GM23338 (cell line): ENCODE results near the gene ERMP1. TPM values are rescaled to one million over a fixed set of nuclear protein-coding genes. Genes with fewer than 3 reads are reported as not detected.

ENCODE experiments used
- ATAC-seq: fragments of 200-7000 bp; cut with Tn5 transposase; 3 replicates; pipeline ENCODE4 v1.9.1; 2020
- DNase-seq: peaks from one replicate; pipeline ENCODE4 v3.0.0-alpha.2; 2015; ENCODE audit warnings: low spot score
- H2AFZ ChIP-seq: fragments of 200-600 bp; sonication (generic); 2 replicates; pipeline ENCODE4 v1.8.0; 2016; ENCODE audit warnings: antibody characterized with exemption, mild to moderate bottlenecking, moderate library complexity
- H3F3A ChIP-seq: fragments of 200-600 bp; sonication (generic); replicated peaks from 2 replicates; pipeline ENCODE4 v1.8.0; 2017; ENCODE audit warnings: antibody characterized with exemption, mixed run types, low read depth
- H3K27ac ChIP-seq: fragments of 200-600 bp; sonication (generic); 2 replicates; pipeline ENCODE4 v1.6.1; 2016; ENCODE audit warnings: low read depth
- H3K27me3 ChIP-seq: fragments of 200-600 bp; sonication (generic); 2 replicates; pipeline ENCODE4 v1.8.0; 2016; ENCODE audit warnings: mild to moderate bottlenecking, mixed run types, moderate library complexity; ENCODE audit not compliant: insufficient read depth
- H3K36me3 ChIP-seq: fragments of 200-600 bp; sonication (generic); 2 replicates; pipeline ENCODE4 v1.8.0; 2016; ENCODE audit warnings: mild to moderate bottlenecking; ENCODE audit not compliant: insufficient read depth
- H3K4me1 ChIP-seq: fragments of 200-600 bp; sonication (generic); 2 replicates; pipeline ENCODE4 v1.8.0; 2016; ENCODE audit warnings: mild to moderate bottlenecking, moderate library complexity; ENCODE audit not compliant: insufficient read depth
- H3K4me2 ChIP-seq: fragments of 200-600 bp; sonication (generic); 2 replicates; pipeline ENCODE4 v1.7.1; 2017; ENCODE audit warnings: mixed run types
- H3K4me3 ChIP-seq: fragments of 200-600 bp; sonication (generic); 2 replicates; pipeline ENCODE4 v1.6.1; 2016; ENCODE audit warnings: mixed run types
- H3K79me2 ChIP-seq: fragments of 200-600 bp; sonication (generic); replicated peaks from 2 replicates; pipeline ENCODE4 v1.8.0; 2017; ENCODE audit warnings: mild to moderate bottlenecking; ENCODE audit not compliant: insufficient read depth
- H3K9me2 ChIP-seq: fragments of 200-600 bp; sonication (generic); 2 replicates; pipeline ENCODE4 v1.8.0; 2017; ENCODE audit not compliant: insufficient read depth
- H4K20me1 ChIP-seq: fragments of 200-600 bp; sonication (generic); replicated peaks from 2 replicates; pipeline ENCODE4 v1.8.0; 2017; ENCODE audit warnings: mild to moderate bottlenecking; ENCODE audit not compliant: insufficient read depth
- H3K27ac Mint-ChIP-seq: 2 replicates; pipeline ENCODE4 v1.8.0; 2020; ENCODE audit warnings: inconsistent platforms, mild to moderate bottlenecking, moderate library complexity, mixed read lengths
- H3K27me3 Mint-ChIP-seq: 3 replicates; pipeline ENCODE4 v1.8.0; 2022; ENCODE audit warnings: low read depth, mild to moderate bottlenecking, moderate library complexity, mixed read lengths, inconsistent platforms; ENCODE audit not compliant: insufficient read depth, poor library complexity
- H3K36me3 Mint-ChIP-seq: 3 replicates; pipeline ENCODE4 v1.8.0; 2021; ENCODE audit warnings: low read depth, mild to moderate bottlenecking, inconsistent platforms, moderate library complexity, mixed read lengths
- H3K4me1 Mint-ChIP-seq: 3 replicates; pipeline ENCODE4 v1.8.0; 2020; ENCODE audit warnings: mild to moderate bottlenecking, inconsistent platforms, mixed read lengths
- H3K4me3 Mint-ChIP-seq: 3 replicates; pipeline ENCODE4 v1.8.0; 2021; ENCODE audit warnings: moderate library complexity, mild to moderate bottlenecking, inconsistent platforms, mixed read lengths
- H3K9me3 Mint-ChIP-seq: 3 replicates; pipeline ENCODE4 v1.8.0; 2020; ENCODE audit warnings: moderate library complexity, mild to moderate bottlenecking, inconsistent platforms, mixed read lengths
- CREB1 ChIP-seq: fragments of 250-450 bp; sonication (Bioruptor Pico); IDR thresholded peaks from 2 replicates; pipeline ENCODE4 v1.5.0; 2020; ENCODE audit warnings: low read depth, mild to moderate bottlenecking, moderate library complexity
- EZH2phosphoT487 ChIP-seq: fragments of 200-600 bp; sonication (generic); IDR thresholded peaks from one replicate; pipeline ENCODE4 v1.8.1; 2018; ENCODE audit warnings: antibody characterized with exemption; ENCODE audit not compliant: unreplicated experiment
- JUNB ChIP-seq: IDR thresholded peaks from one replicate; pipeline ENCODE4 v1.6.1; 2016; ENCODE audit warnings: antibody characterized with exemption; ENCODE audit not compliant: unreplicated experiment
- NANOG ChIP-seq: IDR thresholded peaks from 2 replicates; pipeline ENCODE4 v1.6.1; 2016; ENCODE audit warnings: antibody characterized with exemption, borderline replicate concordance
- POLR2AphosphoS5 ChIP-seq: IDR thresholded peaks from 2 replicates; pipeline ENCODE4 v1.6.1; 2016; ENCODE audit warnings: antibody characterized with exemption, low read depth
- STAT1 ChIP-seq: IDR thresholded peaks from one replicate; pipeline ENCODE4 v1.6.1; 2016; ENCODE audit warnings: antibody characterized with exemption; ENCODE audit not compliant: unreplicated experiment
- ZNF331 ChIP-seq: fragments of 250-450 bp; sonication (Bioruptor Pico); IDR thresholded peaks from 2 replicates; pipeline ENCODE4 v1.5.0; 2020; ENCODE audit warnings: low read depth, mild to moderate bottlenecking, moderate library complexity
- polyA plus RNA-seq: library from polyadenylated mRNA; unstranded; fragments of >200 nt; fragmentation: Nextera tagmentation; extraction: Ambion mirVana; gene quantifications from 2 replicates; pipeline ENCODE4 v1.2.1, GENCODE V29; 2016
- total RNA-seq: library from RNA; depleted of rRNA; stranded (reverse); fragments of >200 nt; shearing (Covaris generic); gene quantifications from 2 replicates; pipeline ENCODE4 v1.2.3, GENCODE V29; 2014
- TF ChIP-seq, protein P1 (sequence below): IDR thresholded peaks from 2 replicates; pipeline ENCODE4 v1.6.1; 2016; ENCODE audit warnings: antibody characterized with exemption
- TF ChIP-seq, protein P2 (sequence below): fragments of 250-450 bp; sonication (Bioruptor Pico); IDR thresholded peaks from 2 replicates; pipeline ENCODE4 v1.5.0; 2020; ENCODE audit warnings: mild to moderate bottlenecking, moderate library complexity
- TF ChIP-seq, protein P3 (sequence below): IDR thresholded peaks from one replicate; pipeline ENCODE4 v1.6.1; 2018; ENCODE audit warnings: antibody characterized with exemption; ENCODE audit not compliant: unreplicated experiment

Gene ERMP1
- total and polyA plus RNA-seq, 2 experiments from 2014 or later, result 5.3 to 23.4 TPM

DNA sequence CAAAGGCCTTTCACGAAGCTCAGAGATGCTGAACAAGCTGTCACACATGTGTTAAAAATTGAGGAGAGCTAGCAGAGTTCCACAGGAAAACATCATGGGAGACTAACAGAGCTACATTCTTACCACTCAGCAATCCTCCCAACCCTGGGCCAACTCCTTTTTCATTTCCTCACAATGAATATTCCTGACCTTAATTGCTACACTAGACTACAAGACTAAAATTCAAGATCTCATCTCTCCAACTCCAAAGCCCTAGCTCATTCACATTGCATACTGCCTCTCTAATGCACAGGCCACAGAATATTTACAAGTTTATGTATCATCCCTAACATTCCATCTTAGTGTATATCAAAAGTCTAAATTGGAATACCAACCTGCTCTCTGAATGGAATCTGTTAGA lies 21.2 kb downstream of the ERMP1 start:
- TF ChIP-seq, protein P1, sequence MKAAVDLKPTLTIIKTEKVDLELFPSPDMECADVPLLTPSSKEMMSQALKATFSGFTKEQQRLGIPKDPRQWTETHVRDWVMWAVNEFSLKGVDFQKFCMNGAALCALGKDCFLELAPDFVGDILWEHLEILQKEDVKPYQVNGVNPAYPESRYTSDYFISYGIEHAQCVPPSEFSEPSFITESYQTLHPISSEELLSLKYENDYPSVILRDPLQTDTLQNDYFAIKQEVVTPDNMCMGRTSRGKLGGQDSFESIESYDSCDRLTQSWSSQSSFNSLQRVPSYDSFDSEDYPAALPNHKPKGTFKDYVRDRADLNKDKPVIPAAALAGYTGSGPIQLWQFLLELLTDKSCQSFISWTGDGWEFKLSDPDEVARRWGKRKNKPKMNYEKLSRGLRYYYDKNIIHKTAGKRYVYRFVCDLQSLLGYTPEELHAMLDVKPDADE, result no peak
- no peak for TF ChIP-seq NANOG
- TF ChIP-seq, protein P2, sequence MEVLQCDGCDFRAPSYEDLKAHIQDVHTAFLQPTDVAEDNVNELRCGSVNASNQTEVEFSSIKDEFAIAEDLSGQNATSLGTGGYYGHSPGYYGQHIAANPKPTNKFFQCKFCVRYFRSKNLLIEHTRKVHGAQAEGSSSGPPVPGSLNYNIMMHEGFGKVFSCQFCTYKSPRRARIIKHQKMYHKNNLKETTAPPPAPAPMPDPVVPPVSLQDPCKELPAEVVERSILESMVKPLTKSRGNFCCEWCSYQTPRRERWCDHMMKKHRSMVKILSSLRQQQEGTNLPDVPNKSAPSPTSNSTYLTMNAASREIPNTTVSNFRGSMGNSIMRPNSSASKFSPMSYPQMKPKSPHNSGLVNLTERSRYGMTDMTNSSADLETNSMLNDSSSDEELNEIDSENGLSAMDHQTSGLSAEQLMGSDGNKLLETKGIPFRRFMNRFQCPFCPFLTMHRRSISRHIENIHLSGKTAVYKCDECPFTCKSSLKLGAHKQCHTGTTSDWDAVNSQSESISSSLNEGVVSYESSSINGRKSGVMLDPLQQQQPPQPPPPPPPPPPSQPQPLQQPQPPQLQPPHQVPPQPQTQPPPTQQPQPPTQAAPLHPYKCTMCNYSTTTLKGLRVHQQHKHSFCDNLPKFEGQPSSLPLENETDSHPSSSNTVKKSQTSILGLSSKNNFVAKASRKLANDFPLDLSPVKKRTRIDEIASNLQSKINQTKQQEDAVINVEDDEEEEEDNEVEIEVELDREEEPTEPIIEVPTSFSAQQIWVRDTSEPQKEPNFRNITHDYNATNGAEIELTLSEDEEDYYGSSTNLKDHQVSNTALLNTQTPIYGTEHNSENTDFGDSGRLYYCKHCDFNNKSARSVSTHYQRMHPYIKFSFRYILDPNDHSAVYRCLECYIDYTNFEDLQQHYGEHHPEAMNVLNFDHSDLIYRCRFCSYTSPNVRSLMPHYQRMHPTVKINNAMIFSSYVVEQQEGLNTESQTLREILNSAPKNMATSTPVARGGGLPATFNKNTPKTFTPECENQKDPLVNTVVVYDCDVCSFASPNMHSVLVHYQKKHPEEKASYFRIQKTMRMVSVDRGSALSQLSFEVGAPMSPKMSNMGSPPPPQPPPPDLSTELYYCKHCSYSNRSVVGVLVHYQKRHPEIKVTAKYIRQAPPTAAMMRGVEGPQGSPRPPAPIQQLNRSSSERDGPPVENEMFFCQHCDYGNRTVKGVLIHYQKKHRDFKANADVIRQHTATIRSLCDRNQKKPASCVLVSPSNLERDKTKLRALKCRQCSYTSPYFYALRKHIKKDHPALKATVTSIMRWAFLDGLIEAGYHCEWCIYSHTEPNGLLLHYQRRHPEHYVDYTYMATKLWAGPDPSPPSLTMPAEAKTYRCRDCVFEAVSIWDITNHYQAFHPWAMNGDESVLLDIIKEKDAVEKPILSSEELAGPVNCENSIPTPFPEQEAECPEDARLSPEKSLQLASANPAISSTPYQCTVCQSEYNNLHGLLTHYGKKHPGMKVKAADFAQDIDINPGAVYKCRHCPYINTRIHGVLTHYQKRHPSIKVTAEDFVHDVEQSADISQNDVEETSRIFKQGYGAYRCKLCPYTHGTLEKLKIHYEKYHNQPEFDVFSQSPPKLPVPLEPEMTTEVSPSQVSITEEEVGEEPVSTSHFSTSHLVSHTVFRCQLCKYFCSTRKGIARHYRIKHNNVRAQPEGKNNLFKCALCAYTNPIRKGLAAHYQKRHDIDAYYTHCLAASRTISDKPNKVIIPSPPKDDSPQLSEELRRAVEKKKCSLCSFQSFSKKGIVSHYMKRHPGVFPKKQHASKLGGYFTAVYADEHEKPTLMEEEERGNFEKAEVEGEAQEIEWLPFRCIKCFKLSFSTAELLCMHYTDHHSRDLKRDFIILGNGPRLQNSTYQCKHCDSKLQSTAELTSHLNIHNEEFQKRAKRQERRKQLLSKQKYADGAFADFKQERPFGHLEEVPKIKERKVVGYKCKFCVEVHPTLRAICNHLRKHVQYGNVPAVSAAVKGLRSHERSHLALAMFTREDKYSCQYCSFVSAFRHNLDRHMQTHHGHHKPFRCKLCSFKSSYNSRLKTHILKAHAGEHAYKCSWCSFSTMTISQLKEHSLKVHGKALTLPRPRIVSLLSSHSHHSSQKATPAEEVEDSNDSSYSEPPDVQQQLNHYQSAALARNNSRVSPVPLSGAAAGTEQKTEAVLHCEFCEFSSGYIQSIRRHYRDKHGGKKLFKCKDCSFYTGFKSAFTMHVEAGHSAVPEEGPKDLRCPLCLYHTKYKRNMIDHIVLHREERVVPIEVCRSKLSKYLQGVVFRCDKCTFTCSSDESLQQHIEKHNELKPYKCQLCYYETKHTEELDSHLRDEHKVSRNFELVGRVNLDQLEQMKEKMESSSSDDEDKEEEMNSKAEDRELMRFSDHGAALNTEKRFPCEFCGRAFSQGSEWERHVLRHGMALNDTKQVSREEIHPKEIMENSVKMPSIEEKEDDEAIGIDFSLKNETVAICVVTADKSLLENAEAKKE, result no peak
- ATAC-seq (no peak), DNase-seq (no peak)
- Mint-ChIP-seq H3K27me3 (no peaks in the 10 kb centered on the region), H3K4me1 (no peaks in the 10 kb centered on the region), H3K27ac (no peak overlapping the region; the same call in 1 of the 2 replicates), H3K36me3 (peaks cover 5% of the 10 kb centered on the region; the same call in 2 of the 3 replicates), H3K9me3 (no peaks in the 10 kb centered on the region), H3K4me3 (no peak overlapping the region)
- Histone ChIP-seq H3K27me3 (no peaks in the 10 kb centered on the region), H3K79me2 (no peaks in the 10 kb centered on the region), H3K27ac (no peak overlapping the region), H3K4me2 (no peak overlapping the region), H3K4me1 (no peaks in the 10 kb centered on the region), H3K36me3 (no peaks in the 10 kb centered on the region), H4K20me1 (no peaks in the 10 kb centered on the region), H2AFZ (no peak overlapping the region), H3K4me3 (no peak overlapping the region), H3F3A (no peaks in the 10 kb centered on the region), H3K9me2 (no peaks in the 10 kb centered on the region)

DNA sequence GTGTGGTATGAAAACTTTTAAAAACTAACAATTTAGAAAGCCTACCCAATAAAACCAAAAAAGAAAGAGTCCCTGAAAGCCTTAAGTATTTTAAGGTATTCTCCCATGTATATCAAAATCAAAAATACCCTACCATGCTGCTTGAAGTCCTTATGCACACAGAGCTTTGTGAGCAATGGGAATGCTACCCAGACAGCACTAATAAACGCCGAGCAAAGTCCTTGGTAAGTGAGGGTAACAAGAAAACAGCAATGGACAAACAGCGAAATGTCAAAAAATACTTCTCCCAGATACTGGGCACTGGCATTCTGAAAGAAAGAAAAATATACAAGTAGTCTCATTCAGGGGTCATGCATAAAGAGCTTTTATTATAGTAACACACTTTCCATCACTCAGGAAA lies 27.4 kb downstream of the ERMP1 start:
- no peak for TF ChIP-seq NANOG
- no peak for TF ChIP-seq JUNB
- TF ChIP-seq, protein P3, sequence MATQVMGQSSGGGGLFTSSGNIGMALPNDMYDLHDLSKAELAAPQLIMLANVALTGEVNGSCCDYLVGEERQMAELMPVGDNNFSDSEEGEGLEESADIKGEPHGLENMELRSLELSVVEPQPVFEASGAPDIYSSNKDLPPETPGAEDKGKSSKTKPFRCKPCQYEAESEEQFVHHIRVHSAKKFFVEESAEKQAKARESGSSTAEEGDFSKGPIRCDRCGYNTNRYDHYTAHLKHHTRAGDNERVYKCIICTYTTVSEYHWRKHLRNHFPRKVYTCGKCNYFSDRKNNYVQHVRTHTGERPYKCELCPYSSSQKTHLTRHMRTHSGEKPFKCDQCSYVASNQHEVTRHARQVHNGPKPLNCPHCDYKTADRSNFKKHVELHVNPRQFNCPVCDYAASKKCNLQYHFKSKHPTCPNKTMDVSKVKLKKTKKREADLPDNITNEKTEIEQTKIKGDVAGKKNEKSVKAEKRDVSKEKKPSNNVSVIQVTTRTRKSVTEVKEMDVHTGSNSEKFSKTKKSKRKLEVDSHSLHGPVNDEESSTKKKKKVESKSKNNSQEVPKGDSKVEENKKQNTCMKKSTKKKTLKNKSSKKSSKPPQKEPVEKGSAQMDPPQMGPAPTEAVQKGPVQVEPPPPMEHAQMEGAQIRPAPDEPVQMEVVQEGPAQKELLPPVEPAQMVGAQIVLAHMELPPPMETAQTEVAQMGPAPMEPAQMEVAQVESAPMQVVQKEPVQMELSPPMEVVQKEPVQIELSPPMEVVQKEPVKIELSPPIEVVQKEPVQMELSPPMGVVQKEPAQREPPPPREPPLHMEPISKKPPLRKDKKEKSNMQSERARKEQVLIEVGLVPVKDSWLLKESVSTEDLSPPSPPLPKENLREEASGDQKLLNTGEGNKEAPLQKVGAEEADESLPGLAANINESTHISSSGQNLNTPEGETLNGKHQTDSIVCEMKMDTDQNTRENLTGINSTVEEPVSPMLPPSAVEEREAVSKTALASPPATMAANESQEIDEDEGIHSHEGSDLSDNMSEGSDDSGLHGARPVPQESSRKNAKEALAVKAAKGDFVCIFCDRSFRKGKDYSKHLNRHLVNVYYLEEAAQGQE, result no peak
- TF ChIP-seq ZNF331 (CRISPR knock-in tag), result no peak
- no peak for TF ChIP-seq CREB1 (CRISPR knock-in tag)
- TF ChIP-seq STAT1, result no peak
- no peak for TF ChIP-seq POLR2AphosphoS5
- no peak for TF ChIP-seq EZH2phosphoT487
- Mint-ChIP-seq H3K4me3 (no peak overlapping the region), H3K9me3 (no peaks in the 10 kb centered on the region), H3K27me3 (no peaks in the 10 kb centered on the region), H3K36me3 (peaks cover 5% of the 10 kb centered on the region; the same call in 2 of the 3 replicates), H3K27ac (no peak overlapping the region), H3K4me1 (no peaks in the 10 kb centered on the region)
- no peaks in the 10 kb centered on the region for H3F3A ChIP-seq
- no peaks in the 10 kb centered on the region for H4K20me1 ChIP-seq
- H3K79me2 ChIP-seq, result no peaks in the 10 kb centered on the region
- H3K4me3 ChIP-seq, result no peak overlapping the region
- no peaks in the 10 kb centered on the region for H3K27me3 ChIP-seq
- H3K9me2 ChIP-seq, result no peaks in the 10 kb centered on the region
- H3K36me3 ChIP-seq, result no peaks in the 10 kb centered on the region
- no peaks in the 10 kb centered on the region for H3K4me1 ChIP-seq
- no peak overlapping the region for H3K4me2 ChIP-seq
- DNase-seq (no peak), ATAC-seq (no peak)
- H2AFZ ChIP-seq, result no peak overlapping the region
- no peak overlapping the region for H3K27ac ChIP-seq
